ENCODE results near the gene SLC47A1. TPM values are rescaled to one million over a fixed set of nuclear protein-coding genes. Genes with fewer than 3 reads are reported as not detected.
A peak's percentile ranks its signal among the peaks of the same experiment; 100 is the strongest.

The SLC47A1 gene, protein sequence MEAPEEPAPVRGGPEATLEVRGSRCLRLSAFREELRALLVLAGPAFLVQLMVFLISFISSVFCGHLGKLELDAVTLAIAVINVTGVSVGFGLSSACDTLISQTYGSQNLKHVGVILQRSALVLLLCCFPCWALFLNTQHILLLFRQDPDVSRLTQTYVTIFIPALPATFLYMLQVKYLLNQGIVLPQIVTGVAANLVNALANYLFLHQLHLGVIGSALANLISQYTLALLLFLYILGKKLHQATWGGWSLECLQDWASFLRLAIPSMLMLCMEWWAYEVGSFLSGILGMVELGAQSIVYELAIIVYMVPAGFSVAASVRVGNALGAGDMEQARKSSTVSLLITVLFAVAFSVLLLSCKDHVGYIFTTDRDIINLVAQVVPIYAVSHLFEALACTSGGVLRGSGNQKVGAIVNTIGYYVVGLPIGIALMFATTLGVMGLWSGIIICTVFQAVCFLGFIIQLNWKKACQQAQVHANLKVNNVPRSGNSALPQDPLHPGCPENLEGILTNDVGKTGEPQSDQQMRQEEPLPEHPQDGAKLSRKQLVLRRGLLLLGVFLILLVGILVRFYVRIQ
- total RNA-seq, result 1 to 10 TPM in 1 of 2 experiments, under 1 TPM in 1; 0.83 to 1.3 TPM

DNA sequence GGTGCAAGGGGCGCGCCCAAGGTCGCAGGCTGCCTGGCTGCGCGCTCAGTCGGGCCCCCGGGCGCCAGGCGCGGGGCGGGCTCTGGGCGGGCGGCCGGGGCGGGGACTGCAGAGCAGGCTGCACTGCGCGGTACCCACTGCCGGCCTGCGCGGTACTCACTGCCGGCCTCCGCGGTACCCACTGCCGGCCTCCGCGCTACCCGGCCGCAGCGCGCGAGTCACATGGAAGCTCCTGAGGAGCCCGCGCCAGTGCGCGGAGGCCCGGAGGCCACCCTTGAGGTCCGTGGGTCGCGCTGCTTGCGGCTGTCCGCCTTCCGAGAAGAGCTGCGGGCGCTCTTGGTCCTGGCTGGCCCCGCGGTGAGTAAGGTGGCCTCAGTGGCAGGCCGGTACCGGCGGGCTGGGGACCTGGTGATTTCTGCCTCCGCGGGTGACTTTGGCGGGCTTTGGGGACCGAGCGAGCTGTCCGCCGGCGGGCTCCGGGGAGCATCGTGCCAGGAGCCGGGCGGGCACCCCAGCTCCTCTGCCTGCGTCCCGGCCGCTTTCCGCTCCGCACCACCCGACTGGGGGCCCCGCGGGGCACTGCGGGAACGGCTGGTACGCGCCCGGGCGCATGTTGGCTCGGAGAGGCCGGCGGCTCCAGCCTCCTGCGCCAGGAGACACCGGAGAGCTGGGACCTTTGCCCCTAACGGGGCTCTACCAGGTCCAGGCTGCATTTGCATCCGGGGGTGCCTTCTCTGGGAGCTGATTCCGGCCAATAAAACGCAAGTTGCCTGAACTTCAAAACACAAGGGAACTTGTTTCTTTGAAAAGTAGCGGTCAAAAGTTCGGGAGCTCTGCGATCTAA is at the start of gene SLC47A1:
Gene SLC47A1 (plus strand): TSS at position 137 of the 844 bp plus-strand sequence. CDS start 86 bp downstream, at position 223.
- DNase-seq, result peak; percentile 18
- no peaks in the 10 kb centered on the region for H3K36me3 Mint-ChIP-seq
- CTCF ChIA-PET, result interaction anchor here (0.6 to 1.6 kb wide), 7 partner anchors 20 to 228 kb away, joined by 3 to 7 read pairs (median 4); no protein-coding TSS in a partner anchor
- H3K9me3 Mint-ChIP-seq, result no peaks in the 10 kb centered on the region
- intact Hi-C loops (cut with micrococcal nuclease), result no loop called here
- peaks cover 47% of the 10 kb centered on the region for H3K27me3 Mint-ChIP-seq
- peaks cover 14% of the 10 kb centered on the region for H3K4me1 Mint-ChIP-seq (ENCODE audit: low read depth)
- H3K27ac Mint-ChIP-seq, result no peak within 1 kb of the TSS
- H3K4me3 Mint-ChIP-seq, result peak within 1 kb of the TSS; percentile 58
- POLR2A ChIA-PET, result interaction anchor here (1.2 kb wide), 1 partner anchor 115 kb away, joined by 4 read pairs; the partner anchor contains the start of gene ALDH3A2

DNA sequence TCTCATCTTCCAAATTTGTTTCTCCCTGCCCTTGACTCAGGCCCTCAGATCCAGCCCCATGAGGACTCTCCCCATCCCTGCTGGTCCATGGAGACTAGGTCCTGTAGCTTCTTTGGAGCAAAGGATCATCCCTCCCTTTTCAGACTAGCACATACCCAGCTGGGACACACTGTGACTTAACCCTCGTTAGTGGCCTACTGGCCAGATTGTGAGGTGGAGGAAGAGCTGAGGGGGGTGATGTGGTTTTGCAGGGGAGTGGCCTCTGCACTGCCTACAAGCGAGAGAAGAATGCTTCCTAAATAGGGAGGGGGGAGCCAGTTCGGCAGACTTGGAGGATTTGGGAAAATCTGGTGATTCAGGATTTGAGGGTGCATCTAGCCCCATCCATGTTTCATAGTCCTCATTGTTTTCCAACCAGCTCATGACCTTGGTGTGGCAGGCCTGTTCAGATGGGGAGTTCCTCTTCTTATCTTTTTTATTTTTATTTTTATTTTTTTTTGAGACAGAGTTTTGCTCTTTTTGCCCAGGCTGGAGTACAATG is 47.8 kb upstream of the SLC47A1 start:
- peaks cover 3% of the 10 kb centered on the region for H3K27me3 Mint-ChIP-seq
- intact Hi-C loops (cut with micrococcal nuclease), result no loop called here
- H3K4me3 Mint-ChIP-seq, result no peak overlapping the region
- H3K27ac Mint-ChIP-seq, result no peak overlapping the region
- no peaks in the 10 kb centered on the region for H3K36me3 Mint-ChIP-seq
- H3K4me1 Mint-ChIP-seq (ENCODE audit: low read depth), result no peaks in the 10 kb centered on the region
- ChIA-PET CTCF (no interaction called here), POLR2A (no interaction called here)
- H3K9me3 Mint-ChIP-seq, result no peaks in the 10 kb centered on the region
- DNase-seq, result no peak

DNA sequence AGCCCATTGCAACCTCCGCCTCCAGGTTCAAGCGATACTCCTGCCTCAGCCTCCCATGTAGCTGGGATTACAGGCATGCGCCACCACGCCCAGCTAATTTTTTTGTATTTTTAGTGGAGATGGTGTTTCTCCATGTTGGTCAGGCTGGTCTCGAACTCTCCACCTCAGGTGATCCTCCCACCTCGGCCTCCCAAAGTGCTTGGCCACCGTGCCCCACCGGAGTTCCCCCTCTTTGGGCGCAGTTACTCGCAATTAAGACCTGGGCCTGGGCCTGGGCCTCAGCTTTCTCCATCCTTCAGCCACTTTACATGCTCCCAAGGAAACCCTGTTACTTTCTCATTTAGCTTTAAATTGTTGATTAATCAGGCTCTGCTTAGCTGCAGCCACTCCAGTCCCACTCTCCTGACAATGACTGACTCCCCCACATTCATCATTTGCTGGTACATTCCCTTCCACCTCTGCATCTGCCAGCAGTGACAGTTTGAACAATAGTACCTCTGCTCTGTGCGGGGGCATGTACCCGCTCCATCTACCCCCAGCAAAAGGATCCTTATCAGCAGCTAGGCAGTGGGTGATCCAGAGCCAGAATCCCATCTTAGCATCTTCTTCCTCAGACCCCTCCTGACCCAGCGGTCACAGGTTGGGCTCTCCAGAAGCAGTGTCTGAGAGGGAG is 47.2 kb upstream of the SLC47A1 start:
- intact Hi-C loops (cut with micrococcal nuclease), result no loop called here
- H3K4me3 Mint-ChIP-seq, result no peak overlapping the region
- no peaks in the 10 kb centered on the region for H3K4me1 Mint-ChIP-seq (ENCODE audit: low read depth)
- no peaks in the 10 kb centered on the region for H3K36me3 Mint-ChIP-seq
- no peak for DNase-seq
- no peaks in the 10 kb centered on the region for H3K9me3 Mint-ChIP-seq
- ChIA-PET POLR2A (no interaction called here), CTCF (no interaction called here)
- peaks cover 4% of the 10 kb centered on the region for H3K27me3 Mint-ChIP-seq
- no peak overlapping the region for H3K27ac Mint-ChIP-seq

DNA sequence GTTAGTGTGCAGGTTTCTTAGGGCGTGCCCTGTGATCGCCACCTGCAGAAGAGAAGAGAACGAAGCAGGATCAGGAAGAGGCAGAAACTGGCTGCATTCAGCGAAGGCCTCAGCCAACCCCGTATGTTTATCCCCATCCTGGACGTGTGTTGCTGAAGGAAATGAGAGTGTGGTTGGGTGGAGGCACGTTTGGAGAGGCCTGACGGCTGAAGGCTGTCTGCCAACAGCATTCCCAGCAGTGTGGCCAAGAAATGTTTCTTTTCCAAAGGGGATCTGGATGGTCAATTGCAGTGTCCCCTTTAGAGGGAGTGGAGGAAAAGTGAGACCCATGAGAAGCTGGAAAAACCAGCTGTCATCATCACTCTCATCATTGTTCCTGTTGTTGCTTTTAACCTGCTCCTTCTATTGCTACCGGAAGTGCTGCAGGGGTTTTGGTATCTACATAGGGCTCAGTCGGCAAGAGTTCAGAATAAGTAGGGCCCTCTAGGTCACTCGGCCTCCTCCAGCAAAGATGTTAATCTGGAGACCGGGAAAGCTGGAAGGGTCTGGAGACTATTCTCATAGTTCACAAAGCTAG is 46.5 kb upstream of the SLC47A1 start:
- Mint-ChIP-seq H3K4me3 (no peak overlapping the region), H3K27ac (no peak overlapping the region), H3K4me1 (ENCODE audit: low read depth) (no peaks in the 10 kb centered on the region), H3K9me3 (no peaks in the 10 kb centered on the region), H3K27me3 (peaks cover 4% of the 10 kb centered on the region), H3K36me3 (no peaks in the 10 kb centered on the region)
- no peak for DNase-seq
- ChIA-PET CTCF (no interaction called here), POLR2A (no interaction called here)
- intact Hi-C loops (cut with micrococcal nuclease), result no loop called here

DNA sequence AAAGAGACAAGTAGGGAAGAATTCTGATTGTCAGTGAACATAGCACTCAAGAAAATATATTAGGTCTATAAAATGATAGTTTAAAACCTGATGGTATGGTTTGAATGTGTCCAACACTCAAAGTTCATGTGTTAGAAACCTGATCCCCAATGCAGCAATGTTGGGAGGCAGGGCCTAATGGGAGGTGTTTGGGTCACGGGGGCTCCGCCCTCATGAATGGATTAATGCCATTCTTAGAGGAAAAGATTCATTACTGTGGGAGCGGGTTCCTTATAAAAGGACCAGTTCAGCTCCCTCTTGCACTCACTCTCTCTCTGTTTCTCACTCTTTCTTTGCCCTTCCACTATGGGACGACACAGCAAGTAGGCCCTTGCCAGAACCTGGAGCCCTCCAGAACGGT is 41.5 kb upstream of the SLC47A1 start:
- intact Hi-C loops (cut with micrococcal nuclease), result no loop called here
- DNase-seq, result no peak
- peaks cover 6% of the 10 kb centered on the region for H3K27me3 Mint-ChIP-seq
- no peaks in the 10 kb centered on the region for H3K36me3 Mint-ChIP-seq
- no peak overlapping the region for H3K27ac Mint-ChIP-seq
- H3K9me3 Mint-ChIP-seq, result no peaks in the 10 kb centered on the region
- CTCF ChIA-PET, result no interaction called here
- POLR2A ChIA-PET, result no interaction called here
- no peaks in the 10 kb centered on the region for H3K4me1 Mint-ChIP-seq (ENCODE audit: low read depth)
- no peak overlapping the region for H3K4me3 Mint-ChIP-seq

DNA sequence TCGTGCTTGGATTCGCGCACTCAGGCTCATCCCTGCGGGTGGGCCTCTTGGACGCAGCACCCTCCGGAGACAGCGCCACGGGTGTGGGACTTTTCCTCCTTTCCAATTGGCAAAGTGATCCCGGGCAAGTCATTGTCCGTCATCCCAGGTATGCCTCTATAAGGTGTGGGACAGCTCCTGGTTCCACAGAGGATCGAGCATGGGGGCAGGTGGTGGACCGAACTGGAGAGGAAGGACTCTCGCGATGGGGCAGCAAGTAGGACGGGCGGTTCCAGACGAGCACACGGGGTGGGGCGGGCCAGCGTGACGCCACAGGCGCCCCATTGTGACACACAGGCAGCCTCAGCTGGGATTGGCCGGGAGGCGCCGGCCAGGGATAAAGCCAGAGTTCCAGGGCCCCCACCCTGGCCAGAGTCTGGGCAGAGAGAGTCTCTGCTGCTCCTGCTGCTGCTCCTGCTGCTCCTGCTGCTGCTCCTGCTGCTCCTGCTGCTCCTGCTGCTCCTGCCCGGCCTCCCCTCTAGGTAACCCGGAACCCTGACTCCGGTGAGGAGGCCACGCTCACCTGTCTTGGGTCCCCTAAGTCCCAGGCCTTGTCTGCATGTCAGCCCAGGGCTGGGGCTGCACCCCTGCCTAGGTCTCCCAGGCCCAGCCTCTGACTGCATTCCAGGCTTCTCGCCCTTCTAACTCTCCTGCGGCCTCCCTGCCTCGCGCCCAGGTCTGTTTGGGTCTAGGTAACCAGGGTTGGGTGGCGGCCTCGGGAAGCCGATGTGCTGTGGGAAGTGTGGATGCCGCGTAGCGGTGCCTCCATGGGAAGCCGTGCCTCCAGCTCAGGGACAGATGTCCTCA is 38.5 kb upstream of the SLC47A1 start:
- Mint-ChIP-seq H3K36me3 (no peaks in the 10 kb centered on the region), H3K4me3 (no peak overlapping the region), H3K27me3 (peaks cover 4% of the 10 kb centered on the region), H3K27ac (no peak overlapping the region), H3K9me3 (no peaks in the 10 kb centered on the region), H3K4me1 (ENCODE audit: low read depth) (no peaks in the 10 kb centered on the region)
- intact Hi-C loops (cut with micrococcal nuclease), result no loop called here
- ChIA-PET POLR2A (no interaction called here), CTCF (interaction anchor here (0.9 kb wide), 1 partner anchor 17 kb away, joined by 3 read pairs; no protein-coding TSS in a partner anchor)
- DNase-seq, result no peak

DNA sequence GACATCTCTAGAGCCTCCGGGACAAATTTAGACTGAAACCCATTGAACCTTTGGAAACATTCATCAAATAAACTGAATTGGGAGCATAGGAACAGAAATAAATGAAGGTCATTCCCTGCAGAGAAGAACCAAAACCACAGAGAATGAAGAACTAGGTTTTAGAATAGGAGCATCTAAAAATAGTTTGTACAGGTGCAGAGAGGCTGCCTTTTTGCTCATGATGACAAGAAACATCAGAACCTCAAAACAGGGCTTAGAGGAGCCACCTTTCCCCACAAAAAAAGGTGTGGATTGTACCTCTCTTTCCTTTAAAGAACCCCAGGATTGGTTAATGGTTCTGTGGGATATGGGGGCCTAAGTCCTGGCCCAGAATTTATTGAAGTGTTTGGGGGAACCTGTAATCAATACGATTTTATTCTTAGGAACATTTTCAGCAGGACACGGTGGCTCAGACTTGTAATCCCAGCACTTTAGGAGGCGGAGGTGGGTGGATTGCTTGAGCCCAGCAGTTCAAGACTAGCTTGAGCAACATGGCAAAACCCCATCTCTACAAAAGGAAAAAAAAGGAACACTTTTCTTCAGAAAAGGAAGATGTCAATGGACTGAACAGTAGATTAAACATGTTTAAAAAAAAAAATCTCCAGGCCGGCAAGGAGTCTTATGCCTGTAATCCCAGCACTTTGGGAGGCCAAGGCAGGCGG is 37.7 kb upstream of the SLC47A1 start:
- Mint-ChIP-seq H3K27ac (no peak overlapping the region), H3K4me1 (ENCODE audit: low read depth) (no peaks in the 10 kb centered on the region), H3K27me3 (peaks cover 2% of the 10 kb centered on the region), H3K4me3 (no peak overlapping the region), H3K36me3 (no peaks in the 10 kb centered on the region), H3K9me3 (no peaks in the 10 kb centered on the region)
- POLR2A ChIA-PET, result no interaction called here
- intact Hi-C loops (cut with micrococcal nuclease), result no loop called here
- no peak for DNase-seq
- CTCF ChIA-PET, result no interaction called here

DNA sequence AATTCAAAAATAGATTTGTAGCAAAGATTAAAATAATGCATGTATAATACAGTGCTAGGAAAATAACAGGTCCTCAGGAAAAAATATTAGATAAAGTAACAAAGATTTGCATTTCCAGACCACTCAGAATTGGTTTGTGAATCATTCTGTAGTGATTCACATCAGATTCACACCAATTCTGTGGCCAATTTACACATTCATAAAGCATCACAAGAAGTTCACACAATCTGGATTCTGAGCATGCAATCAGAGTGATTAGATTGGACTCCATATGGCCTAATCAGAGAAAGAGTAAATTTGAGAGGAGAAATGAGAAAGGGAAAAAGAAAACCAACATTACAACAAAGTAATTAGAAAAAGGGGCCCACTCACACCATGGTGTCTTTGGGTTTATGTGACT is 36.0 kb upstream of the SLC47A1 start:
- DNase-seq, result no peak

DNA sequence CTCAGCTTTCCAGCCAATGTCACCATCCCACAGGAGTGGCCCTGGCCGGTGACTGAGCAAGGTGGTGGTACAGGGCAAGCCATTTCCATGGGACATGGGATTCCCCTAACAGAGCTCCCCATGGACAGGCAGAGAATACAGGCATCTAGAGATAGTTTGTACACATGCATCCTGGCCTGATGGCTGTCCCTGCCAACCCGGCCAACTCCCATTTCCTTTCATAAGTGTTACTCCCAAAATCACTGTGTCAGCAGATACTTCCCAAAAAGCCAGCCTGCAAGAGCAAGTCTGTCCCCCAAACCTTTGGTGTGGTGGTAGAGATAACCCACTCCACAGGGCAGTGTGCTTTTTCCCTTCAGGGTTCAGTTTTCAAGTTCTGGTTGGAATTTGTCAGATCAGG is 32.4 kb upstream of the SLC47A1 start:
- Mint-ChIP-seq H3K27ac (no peak overlapping the region), H3K4me3 (no peak overlapping the region), H3K36me3 (no peaks in the 10 kb centered on the region), H3K4me1 (ENCODE audit: low read depth) (peaks cover 3% of the 10 kb centered on the region), H3K27me3 (peaks cover 1% of the 10 kb centered on the region), H3K9me3 (no peaks in the 10 kb centered on the region)
- no peak for DNase-seq
- POLR2A ChIA-PET, result no interaction called here
- CTCF ChIA-PET, result interaction anchor here (2.4 kb wide), 1 partner anchor 265 kb away, joined by 7 read pairs; no protein-coding TSS in a partner anchor
- intact Hi-C loops (cut with micrococcal nuclease), result no loop called here

More for the DNA sequence above, 36.0 kb upstream of the SLC47A1 start:
- no peak overlapping the region for H3K27ac Mint-ChIP-seq
- ChIA-PET CTCF (interaction anchor here (1.3 kb wide), 1 partner anchor 269 kb away, joined by 4 read pairs; no protein-coding TSS in a partner anchor), POLR2A (no interaction called here)
- peaks cover 3% of the 10 kb centered on the region for H3K27me3 Mint-ChIP-seq
- H3K4me3 Mint-ChIP-seq, result no peak overlapping the region
- H3K4me1 Mint-ChIP-seq (ENCODE audit: low read depth), result peaks cover 2% of the 10 kb centered on the region
- intact Hi-C loops (cut with micrococcal nuclease), result no loop called here
- H3K9me3 Mint-ChIP-seq, result no peaks in the 10 kb centered on the region
- no peaks in the 10 kb centered on the region for H3K36me3 Mint-ChIP-seq

DNA sequence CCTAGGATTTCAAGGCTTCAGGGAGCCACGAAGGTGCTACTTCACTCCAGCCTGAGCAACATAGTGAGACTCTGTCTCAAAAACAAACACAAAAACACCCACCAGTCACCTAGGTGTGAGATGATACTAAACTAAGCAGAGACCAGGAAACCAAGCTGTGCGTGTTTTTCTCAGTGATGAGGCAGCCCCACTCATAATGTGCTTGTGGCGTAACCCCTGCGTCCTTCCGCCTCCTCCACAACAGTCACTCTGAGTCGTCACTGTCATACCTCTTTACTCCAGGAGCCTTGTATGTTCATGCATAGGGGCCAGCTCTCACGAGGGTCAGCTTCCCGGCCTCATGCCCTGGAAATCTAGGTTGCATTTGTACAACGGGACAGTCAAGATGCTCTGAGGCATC is 31.1 kb upstream of the SLC47A1 start:
- intact Hi-C loops (cut with micrococcal nuclease), result no loop called here
- peaks cover 3% of the 10 kb centered on the region for H3K4me1 Mint-ChIP-seq (ENCODE audit: low read depth)
- ChIA-PET POLR2A (no interaction called here), CTCF (interaction anchor here (1.2 to 2.4 kb wide), 2 partner anchors 11 to 264 kb away, joined by 4 to 7 read pairs; no protein-coding TSS in a partner anchor)
- no peak overlapping the region for H3K27ac Mint-ChIP-seq
- peaks cover 1% of the 10 kb centered on the region for H3K27me3 Mint-ChIP-seq
- no peak overlapping the region for H3K4me3 Mint-ChIP-seq
- H3K9me3 Mint-ChIP-seq, result no peaks in the 10 kb centered on the region
- H3K36me3 Mint-ChIP-seq, result no peaks in the 10 kb centered on the region
- DNase-seq, result peak; percentile 81

Data from activated CD4-positive, alpha-beta memory T cell treated with anti-CD3 and anti-CD28 coated beads for 36 hours (primary cell).